GM12878 (cell line): Measurements from ENCODE around the gene RAB6B. TPM values are rescaled to one million over a fixed set of nuclear protein-coding genes. Genes with fewer than 3 reads are reported as not detected.

ENCODE experiments used
- ATAC-seq: fragments of 200-7000 bp; cut with Tn5 transposase; 3 replicates; pipeline ENCODE4 v1.9.1; 2020; ENCODE audit warnings: mild to moderate bottlenecking, moderate library complexity
- BruUV-seq: library from RNA; stranded (reverse); fragments of 400-500 nt; replicated peaks from 2 replicates; lab custom pipeline; 2021; lab: Mats Ljungman, UMichigan
- CTCF ChIA-PET: fragments of 300-600 bp; sonication (Branson Sonifier 250); formaldehyde crosslinking; extraction: SDS; loops from one replicate; lab custom pipeline; 2021; ENCODE audit warnings: inconsistent platforms; lab: Yijun Ruan, JAX
- POLR2A ChIA-PET: fragments of 350-600 bp; formaldehyde crosslinking; extraction: SDS; loops from one replicate; lab custom pipeline; 2021; ENCODE audit warnings: inconsistent platforms; lab: Charles Lee
- RAD21 ChIA-PET: fragments of 300-600 bp; sonication (Branson Sonifier 250); formaldehyde crosslinking; loops from one replicate; lab custom pipeline; 2023; ENCODE audit warnings: antibody characterized with exemption; ENCODE audit not compliant: unreplicated experiment; lab: Charles Lee
- SMC1A ChIA-PET: fragments of 300-600 bp; sonication (Branson Sonifier 250); formaldehyde crosslinking; loops from one replicate; lab custom pipeline; 2023; ENCODE audit not compliant: unreplicated experiment, uncharacterized antibody; lab: Charles Lee
- DNase-seq: peaks from one replicate; pipeline ENCODE4 v3.0.0-alpha.2; 2011; ENCODE audit warnings: low read depth, low spot score
- FAIRE-seq: peaks from 3 replicates; lab custom pipeline; 2011; peaks lifted over from hg19 to GRCh38; lab: Jason Lieb, UNC
- H2AFZ ChIP-seq: 2 replicates; pipeline ENCODE4 v1.6.0; 2011; ENCODE audit warnings: low read depth, low read length, control low read depth; ENCODE audit not compliant: control insufficient read depth
- H3K27ac ChIP-seq: 2 replicates; pipeline ENCODE4 v1.5.1; 2011; ENCODE audit warnings: control low read depth; ENCODE audit not compliant: control insufficient read depth, insufficient read depth
- H3K27me3 ChIP-seq, 2 experiments: replicated peaks in 1 of 2; 2 replicates each; pipeline versions ENCODE4 v1.6.0 to v1.6.1; 2011; ENCODE audit warnings: low read length in 1 of 2; ENCODE audit not compliant: control insufficient read depth in 2 of 2, insufficient read depth in 2 of 2
- H3K36me3 ChIP-seq, 2 experiments: 2 replicates each; pipeline ENCODE4 v1.5.1; 2011; ENCODE audit warnings: low read length in 1 of 2; ENCODE audit not compliant: control insufficient read depth in 2 of 2, insufficient read depth in 2 of 2
- H3K4me1 ChIP-seq: 2 replicates; pipeline ENCODE4 v1.6.1; 2011; ENCODE audit warnings: mild to moderate bottlenecking, low read length, moderate library complexity, mixed read lengths; ENCODE audit not compliant: control insufficient read depth, insufficient read depth
- H3K4me2 ChIP-seq: 2 replicates; pipeline ENCODE4 v1.6.0; 2011; ENCODE audit warnings: control low read depth; ENCODE audit not compliant: control insufficient read depth, insufficient read depth
- H3K4me3 ChIP-seq: fragments of 200-600 bp; sonication (generic); 2 replicates; pipeline ENCODE4 v1.5.1; 2016
- H3K79me2 ChIP-seq: 2 replicates; pipeline ENCODE4 v1.6.0; 2011; ENCODE audit warnings: low read length; ENCODE audit not compliant: control insufficient read depth, insufficient read depth
- H3K9ac ChIP-seq: 2 replicates; pipeline ENCODE4 v1.8.0; 2011; ENCODE audit warnings: low read length, control low read depth, mixed read lengths; ENCODE audit not compliant: control insufficient read depth, insufficient read depth
- H3K9me3 ChIP-seq: replicated peaks from 3 replicates; pipeline ENCODE4 v1.5.1; 2011; ENCODE audit warnings: mild to moderate bottlenecking, low read length; ENCODE audit not compliant: control insufficient read depth, insufficient read depth
- H4K20me1 ChIP-seq: 2 replicates; pipeline ENCODE4 v1.6.0; 2011; ENCODE audit not compliant: control insufficient read depth, insufficient read depth
- MEF2A ChIP-seq: IDR thresholded peaks from 2 replicates; pipeline ENCODE4 v1.6.1; 2011; ENCODE audit warnings: low read depth, mild to moderate bottlenecking, low read length, moderate library complexity; ENCODE audit not compliant: insufficient read depth
- RCOR1 ChIP-seq: conservative IDR thresholded peaks from 2 replicates; pipeline ENCODE4 v1.6.1; 2012; ENCODE audit warnings: low read depth, low read length, improper control_type of control experiment
- SIN3A ChIP-seq: IDR thresholded peaks from 2 replicates; pipeline ENCODE4 v1.6.1; 2012; ENCODE audit warnings: low read depth, low read length, improper control_type of control experiment
- TCF3 ChIP-seq: IDR thresholded peaks from 2 replicates; pipeline ENCODE4 v1.6.1; 2012; ENCODE audit warnings: low read depth, mild to moderate bottlenecking, low read length, borderline replicate concordance; ENCODE audit not compliant: insufficient read depth
- WGBS: methylation state at CpG from one replicate; pipeline ENCODE4 v1.1.6; 2016; ENCODE audit warnings: low lambda C conversion rate; ENCODE audit not compliant: insufficient replicate concordance, insufficient coverage; ENCODE audit errors: missing lambda C conversion rate; 5-methylcytosine and 5-hydroxymethylcytosine counted together
- in situ Hi-C: fragments of 300-500 bp; cut with MboI; formaldehyde crosslinking; loops from 9 replicates; pipeline ENCODE4 v1.14.3; 2018; ENCODE audit warnings: mixed read lengths
- intact Hi-C: fragments of 100-400 bp; cut with micrococcal nuclease; formaldehyde crosslinking; loops from one replicate; pipeline ENCODE4 v1.14.2; 2022; ENCODE audit not compliant: unreplicated experiment
- polyA plus RNA-seq, 11 experiments: library from polyadenylated mRNA; depleted of rRNA in 4 of 11; unstranded in 6 of 11; stranded (reverse) in 5 of 11; fragments of >200 nt; fragmentation: Nextera tagmentation in 4 of 11; fragmentation: Illumina TruSeq in 1 of 11; extraction: Ambion mirVana in 4 of 11; extraction: Trizol in 1 of 11; gene quantifications; 1 replicate in 1 of 11; 2 replicates in 10 of 11; pipeline versions ENCODE4 v1.2.1 to v1.2.3, GENCODE V29; 2011 to 2016; ENCODE audit warnings: inconsistent platforms in 2 of 11, missing spikeins in 2 of 11, low read depth in 1 of 11
- total RNA-seq, 4 experiments: library from RNA; depleted of rRNA in 3 of 4; stranded (reverse); fragments of >200 nt in 3 of 4; fragmentation: Illumina TruSeq in 1 of 4; extraction: Trizol in 1 of 4; gene quantifications; 2 replicates each; pipeline versions ENCODE4 v1.2.1 to v1.2.3, GENCODE V29; 2013 to 2021
- TF ChIP-seq, protein P1 (sequence below), 3 experiments: IDR thresholded peaks in 2 of 3; conservative IDR thresholded peaks in 1 of 3; 2 replicates each; pipeline ENCODE4 v1.5.1; 2011; ENCODE audit warnings: low read depth in 3 of 3, low read length in 3 of 3, mild to moderate bottlenecking in 3 of 3, control low read depth in 2 of 3, moderate library complexity in 2 of 3, inconsistent platforms in 1 of 3, mixed read lengths in 1 of 3; ENCODE audit not compliant: control insufficient read depth in 2 of 3, insufficient read depth in 1 of 3; ENCODE audit errors: extremely low read depth in 1 of 3
- TF ChIP-seq, protein P2 (sequence below): fragments of 450-650 bp; IDR thresholded peaks from 2 replicates; pipeline ENCODE4 v1.6.1; 2017; ENCODE audit warnings: low read depth, mild to moderate bottlenecking, moderate library complexity

RAB6B gene
- total and polyA plus RNA-seq, 10 of the 15 experiments (the other 5 are each of a cell fraction or from before 2014, with no cell fraction given) = 0.01 to 0.16 (median 0.04) TPM; not detected in 5

DNA sequence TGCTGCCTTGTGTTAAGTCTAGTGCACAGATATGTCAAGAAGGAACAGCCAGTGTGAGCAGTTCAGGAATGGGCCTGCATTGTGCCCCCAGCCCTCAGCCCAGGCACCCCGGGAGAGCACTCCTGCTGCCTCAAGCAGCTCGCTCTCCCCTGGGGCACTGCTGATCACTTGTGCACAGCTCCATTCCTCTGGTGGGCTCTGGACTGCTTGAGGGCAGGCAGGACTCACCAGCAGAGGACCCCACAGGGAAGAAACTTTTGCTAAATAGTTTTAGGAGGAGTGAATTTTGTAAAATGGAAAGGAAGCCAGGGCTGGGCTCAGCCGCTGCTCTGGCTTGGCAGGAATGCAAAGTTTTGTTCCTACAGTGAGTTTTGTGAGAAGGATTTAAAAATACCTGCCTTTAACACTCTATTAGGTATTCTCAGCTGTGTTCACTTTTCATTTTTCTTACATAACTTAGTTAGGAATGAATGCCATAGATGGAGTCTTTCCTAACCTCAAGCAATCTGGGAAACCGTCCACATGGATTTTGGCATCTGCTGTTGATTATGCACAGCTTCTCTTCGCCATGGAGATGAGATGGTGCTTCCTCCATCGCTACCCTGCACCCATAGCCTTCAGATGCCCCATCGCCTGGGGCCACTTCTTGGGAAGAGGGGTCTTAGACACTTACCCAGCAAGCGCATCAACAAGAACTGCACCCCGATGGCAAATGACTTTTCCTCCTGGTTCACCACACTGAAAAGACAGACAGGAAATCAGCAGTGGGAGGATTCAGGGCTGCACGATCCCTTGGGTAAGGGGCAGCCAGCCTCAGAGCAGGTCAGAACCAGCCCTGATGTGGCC is 42.3 kb upstream of the RAB6B start:
- Histone ChIP-seq H3K4me3 (no peak overlapping the region), H4K20me1 (no peaks in the 10 kb centered on the region), H3K79me2 (no peaks in the 10 kb centered on the region), H3K9ac (no peak overlapping the region), H3K4me2 (no peak overlapping the region), H3K36me3 (no peaks in the 10 kb centered on the region), H3K9me3 (no peaks in the 10 kb centered on the region), H3K4me1 (no peaks in the 10 kb centered on the region), H3K27me3 (no peaks in the 10 kb centered on the region; a peak in 1 of 4 replicates), H2AFZ (no peak overlapping the region), H3K27ac (no peak overlapping the region)
- RAD21 ChIA-PET = interaction anchor here (1.0 kb wide), 1 partner anchor 274 kb away, joined by 3 read pairs; no protein-coding TSS in a partner anchor
- SMC1A ChIA-PET = no interaction called here
- BruUV-seq = no TSS peak
- FAIRE-seq (no peak), ATAC-seq (no peak), DNase-seq (no peak)
- in situ Hi-C loops (loop anchor here (10.0 kb wide), 2 partner anchors 277 to 1203 kb away; no protein-coding TSS in a partner anchor), intact Hi-C loops (no loop called here)
- WGBS = 46% methylated on average over 10 of the region's 10 CpGs
- CTCF ChIA-PET = no interaction called here
- POLR2A ChIA-PET = no interaction called here
- TF ChIP-seq SIN3A (no peak), TCF3 (no peak), RCOR1 (no peak), MEF2A (no peak)
- TF ChIP-seq, protein P1, sequence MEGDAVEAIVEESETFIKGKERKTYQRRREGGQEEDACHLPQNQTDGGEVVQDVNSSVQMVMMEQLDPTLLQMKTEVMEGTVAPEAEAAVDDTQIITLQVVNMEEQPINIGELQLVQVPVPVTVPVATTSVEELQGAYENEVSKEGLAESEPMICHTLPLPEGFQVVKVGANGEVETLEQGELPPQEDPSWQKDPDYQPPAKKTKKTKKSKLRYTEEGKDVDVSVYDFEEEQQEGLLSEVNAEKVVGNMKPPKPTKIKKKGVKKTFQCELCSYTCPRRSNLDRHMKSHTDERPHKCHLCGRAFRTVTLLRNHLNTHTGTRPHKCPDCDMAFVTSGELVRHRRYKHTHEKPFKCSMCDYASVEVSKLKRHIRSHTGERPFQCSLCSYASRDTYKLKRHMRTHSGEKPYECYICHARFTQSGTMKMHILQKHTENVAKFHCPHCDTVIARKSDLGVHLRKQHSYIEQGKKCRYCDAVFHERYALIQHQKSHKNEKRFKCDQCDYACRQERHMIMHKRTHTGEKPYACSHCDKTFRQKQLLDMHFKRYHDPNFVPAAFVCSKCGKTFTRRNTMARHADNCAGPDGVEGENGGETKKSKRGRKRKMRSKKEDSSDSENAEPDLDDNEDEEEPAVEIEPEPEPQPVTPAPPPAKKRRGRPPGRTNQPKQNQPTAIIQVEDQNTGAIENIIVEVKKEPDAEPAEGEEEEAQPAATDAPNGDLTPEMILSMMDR (IDR thresholded peaks at IDR 0.05 in 2 of 3, conservative IDR thresholded peaks at IDR 0.05 in 1 of 3; ENCODE audit: control insufficient read depth in 2 of 3, extremely low read depth in 1 of 3, insufficient read depth in 1 of 3, low read depth in 3 of 3, low read length in 3 of 3) = no peak
- TF ChIP-seq, protein P2, sequence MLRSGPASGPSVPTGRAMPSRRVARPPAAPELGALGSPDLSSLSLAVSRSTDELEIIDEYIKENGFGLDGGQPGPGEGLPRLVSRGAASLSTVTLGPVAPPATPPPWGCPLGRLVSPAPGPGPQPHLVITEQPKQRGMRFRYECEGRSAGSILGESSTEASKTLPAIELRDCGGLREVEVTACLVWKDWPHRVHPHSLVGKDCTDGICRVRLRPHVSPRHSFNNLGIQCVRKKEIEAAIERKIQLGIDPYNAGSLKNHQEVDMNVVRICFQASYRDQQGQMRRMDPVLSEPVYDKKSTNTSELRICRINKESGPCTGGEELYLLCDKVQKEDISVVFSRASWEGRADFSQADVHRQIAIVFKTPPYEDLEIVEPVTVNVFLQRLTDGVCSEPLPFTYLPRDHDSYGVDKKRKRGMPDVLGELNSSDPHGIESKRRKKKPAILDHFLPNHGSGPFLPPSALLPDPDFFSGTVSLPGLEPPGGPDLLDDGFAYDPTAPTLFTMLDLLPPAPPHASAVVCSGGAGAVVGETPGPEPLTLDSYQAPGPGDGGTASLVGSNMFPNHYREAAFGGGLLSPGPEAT = no peak
